Osteoblast (primary cell): ENCODE results near the gene TUBB2A. TPM values are rescaled to one million over a fixed set of nuclear protein-coding genes. Genes with fewer than 3 reads are reported as not detected.
A peak's percentile ranks its signal among the peaks of the same experiment; 100 is the strongest.
"Not testable (repeated sequence)": the region's sequence is repeated elsewhere in the genome, so short reads cannot be mapped to it uniquely, and the experiment has no call there.

Experiments
- DNase-seq: peaks from one replicate; pipeline ENCODE4 v3.0.0; 2011; ENCODE audit warnings: low spot score, mixed read lengths; ENCODE audit not compliant: insufficient read length; ENCODE audit errors: missing footprints
- H2AFZ ChIP-seq: 2 replicates; pipeline ENCODE4 v1.6.0; 2011; ENCODE audit warnings: mild to moderate bottlenecking, low read length
- H3K27ac ChIP-seq: 2 replicates; pipeline ENCODE4 v1.5.1; 2011; ENCODE audit warnings: mild to moderate bottlenecking, low read depth, low read length, moderate library complexity
- H3K27me3 ChIP-seq: 2 replicates; pipeline ENCODE4 v1.6.0; 2012; ENCODE audit warnings: mild to moderate bottlenecking, control low read depth, inconsistent platforms, low read length, moderate library complexity; ENCODE audit not compliant: insufficient read depth
- H3K36me3 ChIP-seq: 2 replicates; pipeline ENCODE4 v1.5.1; 2011; ENCODE audit warnings: mild to moderate bottlenecking, low read length, control low read depth, moderate library complexity; ENCODE audit not compliant: insufficient read depth
- H3K4me1 ChIP-seq: 2 replicates; pipeline ENCODE4 v1.5.1; 2011; ENCODE audit warnings: mild to moderate bottlenecking, low read length, control low read depth, moderate library complexity; ENCODE audit not compliant: insufficient read depth
- H3K4me2 ChIP-seq: 2 replicates; pipeline ENCODE4 v1.6.0; 2011; ENCODE audit warnings: mild to moderate bottlenecking, low read length; ENCODE audit not compliant: insufficient read depth
- H3K4me3 ChIP-seq: fragments of 200-600 bp; sonication (generic); 3 replicates; pipeline ENCODE4 v1.5.1; 2012; ENCODE audit warnings: mild to moderate bottlenecking, low read length, inconsistent platforms; ENCODE audit not compliant: insufficient read depth
- H3K79me2 ChIP-seq: 2 replicates; pipeline ENCODE4 v1.6.0; 2012; ENCODE audit warnings: mild to moderate bottlenecking, low read length, control low read depth, inconsistent platforms; ENCODE audit not compliant: insufficient read depth
- H3K9me3 ChIP-seq: 2 replicates; pipeline ENCODE4 v1.5.1; 2011; ENCODE audit warnings: low read depth, low read length, control low read depth
- H4K20me1 ChIP-seq: 2 replicates; pipeline ENCODE4 v1.6.0; 2012; ENCODE audit warnings: mild to moderate bottlenecking, low read length, control low read depth; ENCODE audit not compliant: insufficient read depth
- total RNA-seq: library from RNA; depleted of rRNA; stranded (reverse); fragments of >200 nt; gene quantifications from 2 replicates; pipeline ENCODE4 v1.2.3, GENCODE V29; 2012
- TF ChIP-seq, protein P1 (sequence below): IDR thresholded peaks from 2 replicates; pipeline ENCODE4 v1.5.1; 2011; ENCODE audit warnings: mild to moderate bottlenecking, low read depth, low read length, moderate library complexity; ENCODE audit errors: extremely low read depth

Gene TUBB2A
- total RNA-seq, 1 donor, result 44.5 TPM

- Histone ChIP-seq H3K4me3 (peak overlapping the region; percentile 79), H3K79me2 (no peaks in the 10 kb centered on the region), H3K9me3 (no peaks in the 10 kb centered on the region), H3K27ac (peak overlapping the region; percentile 60), H3K27me3 (no peaks in the 10 kb centered on the region), H4K20me1 (no peaks in the 10 kb centered on the region), H3K4me2 (peak overlapping the region; percentile 83), H2AFZ (peak overlapping the region; percentile 89), H3K4me1 (peaks cover 19% of the 10 kb centered on the region), H3K36me3 (no peaks in the 10 kb centered on the region)
- peak; percentile 97 for DNase-seq
- TF ChIP-seq, protein P1, sequence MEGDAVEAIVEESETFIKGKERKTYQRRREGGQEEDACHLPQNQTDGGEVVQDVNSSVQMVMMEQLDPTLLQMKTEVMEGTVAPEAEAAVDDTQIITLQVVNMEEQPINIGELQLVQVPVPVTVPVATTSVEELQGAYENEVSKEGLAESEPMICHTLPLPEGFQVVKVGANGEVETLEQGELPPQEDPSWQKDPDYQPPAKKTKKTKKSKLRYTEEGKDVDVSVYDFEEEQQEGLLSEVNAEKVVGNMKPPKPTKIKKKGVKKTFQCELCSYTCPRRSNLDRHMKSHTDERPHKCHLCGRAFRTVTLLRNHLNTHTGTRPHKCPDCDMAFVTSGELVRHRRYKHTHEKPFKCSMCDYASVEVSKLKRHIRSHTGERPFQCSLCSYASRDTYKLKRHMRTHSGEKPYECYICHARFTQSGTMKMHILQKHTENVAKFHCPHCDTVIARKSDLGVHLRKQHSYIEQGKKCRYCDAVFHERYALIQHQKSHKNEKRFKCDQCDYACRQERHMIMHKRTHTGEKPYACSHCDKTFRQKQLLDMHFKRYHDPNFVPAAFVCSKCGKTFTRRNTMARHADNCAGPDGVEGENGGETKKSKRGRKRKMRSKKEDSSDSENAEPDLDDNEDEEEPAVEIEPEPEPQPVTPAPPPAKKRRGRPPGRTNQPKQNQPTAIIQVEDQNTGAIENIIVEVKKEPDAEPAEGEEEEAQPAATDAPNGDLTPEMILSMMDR, result no peak
Observed at GRCh38 chr6:3162565-3163247, 5.4 kb upstream of the TUBB2A start.

GRCh38 chr6:3162067-3162497, 4.7 kb upstream of the TUBB2A start:
- DNase-seq, result peak; percentile 74
- Histone ChIP-seq H4K20me1 (no peaks in the 10 kb centered on the region), H3K9me3 (no peaks in the 10 kb centered on the region), H3K27ac (no peak overlapping the region), H3K4me1 (peaks cover 19% of the 10 kb centered on the region), H3K36me3 (no peaks in the 10 kb centered on the region), H3K4me3 (peak overlapping the region; percentile 79), H3K4me2 (peak overlapping the region; percentile 83), H3K79me2 (peaks cover under 1% of the 10 kb centered on the region), H2AFZ (no peak overlapping the region), H3K27me3 (no peaks in the 10 kb centered on the region)
- TF ChIP-seq, protein P1, result no peak

DNA sequence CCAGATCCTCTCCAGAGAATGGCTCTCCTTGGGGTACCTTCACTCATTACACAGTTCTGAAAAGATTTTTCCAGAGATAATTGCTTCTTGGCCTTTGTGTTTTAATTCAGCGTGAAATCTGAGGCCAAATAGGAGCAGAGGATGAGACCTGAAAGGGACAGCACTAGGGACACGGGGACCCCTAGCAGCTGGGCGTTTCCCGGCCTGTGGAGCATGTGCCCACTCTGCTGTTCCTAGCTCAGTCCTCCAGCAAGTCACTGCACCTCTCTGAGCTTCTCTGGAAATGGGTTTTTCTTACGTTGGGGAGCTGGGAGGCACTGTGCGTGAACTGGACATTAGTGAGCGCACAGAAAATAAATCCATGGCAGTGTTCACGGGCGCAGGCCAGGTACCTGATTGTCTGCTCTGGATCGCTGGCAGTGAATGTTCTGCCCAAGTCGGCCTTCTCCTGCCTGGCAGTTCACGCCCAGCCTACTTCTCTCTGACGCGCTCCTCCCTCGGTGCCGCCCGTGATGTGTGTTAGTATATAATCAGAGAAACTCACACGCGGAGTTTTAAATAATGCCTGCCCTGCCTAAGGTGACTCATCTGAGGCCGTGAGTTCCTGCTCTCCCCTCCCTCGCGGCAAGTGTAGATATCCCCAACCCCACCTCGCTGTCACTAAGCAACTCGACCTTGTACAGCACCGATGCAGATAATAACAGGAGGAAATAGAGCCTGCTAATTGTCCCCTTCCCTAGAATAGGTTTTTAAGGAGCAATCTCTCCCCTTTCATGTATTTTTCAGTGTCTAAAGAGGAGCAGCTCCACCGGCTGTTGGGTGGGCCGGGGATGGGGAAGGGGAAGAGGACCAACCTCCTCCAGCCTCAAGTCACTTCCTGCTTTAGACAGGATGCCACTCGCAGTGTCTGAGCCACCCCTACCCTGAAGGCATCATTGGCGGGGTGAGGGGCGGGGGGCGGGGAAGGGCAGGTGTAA, 2.7 kb upstream of the TUBB2A start:
- no peak overlapping the region for H2AFZ ChIP-seq
- H3K9me3 ChIP-seq, result no peaks in the 10 kb centered on the region
- TF ChIP-seq, protein P1, result no peak
- H3K27ac ChIP-seq, result no peak overlapping the region
- H3K4me1 ChIP-seq, result peaks cover 8% of the 10 kb centered on the region
- no peak overlapping the region for H3K4me2 ChIP-seq
- DNase-seq, result peak; percentile 78
- H3K27me3 ChIP-seq, result no peaks in the 10 kb centered on the region
- peaks cover 7% of the 10 kb centered on the region for H3K36me3 ChIP-seq
- H3K4me3 ChIP-seq, result no peak overlapping the region
- H3K79me2 ChIP-seq, result peaks cover 8% of the 10 kb centered on the region
- peaks cover 10% of the 10 kb centered on the region for H4K20me1 ChIP-seq

- H3K9me3 ChIP-seq, H3K79me2 ChIP-seq, H3K4me1 ChIP-seq, H3K27me3 ChIP-seq: not testable (repeated sequence)
- Histone ChIP-seq H3K4me3 (peak overlapping the region; percentile 98), H4K20me1 (peaks cover 15% of the 10 kb centered on the region), H3K36me3 (peaks cover 27% of the 10 kb centered on the region), H3K4me2 (peak overlapping the region; percentile 98), H3K27ac (peak overlapping the region; percentile 73), H2AFZ (peak overlapping the region; percentile 41)
- peak; percentile 85 for DNase-seq
Observed at GRCh38 chr6:3156184-3157130, 887 bp downstream of the TUBB2A start.

- peak; percentile 71 for DNase-seq
- H3K27me3 ChIP-seq, H3K9me3 ChIP-seq, H3K79me2 ChIP-seq, H3K27ac ChIP-seq, H3K4me1 ChIP-seq, H2AFZ ChIP-seq: not testable (repeated sequence)
- peak overlapping the region; percentile 16 for H3K4me3 ChIP-seq
- H3K4me2 ChIP-seq, result peak overlapping the region; percentile 23
- H3K36me3 ChIP-seq, result peaks cover 27% of the 10 kb centered on the region
- H4K20me1 ChIP-seq, result peaks cover 15% of the 10 kb centered on the region
Observed at GRCh38 chr6:3155416-3155815, 1.9 kb downstream of the TUBB2A start.
